IPS-15b (cell line): ENCODE measurements around the gene AGAP1.

Source experiments
- H3K27me3 ChIP-seq: one replicate; pipeline ENCODE4 v1.6.1; 2013; ENCODE audit warnings: low read length; ENCODE audit not compliant: control insufficient read depth, insufficient read depth
- H3K36me3 ChIP-seq: one replicate; pipeline ENCODE4 v1.6.1; 2013; ENCODE audit warnings: low read length; ENCODE audit not compliant: control insufficient read depth, insufficient read depth
- H3K4me1 ChIP-seq: one replicate; pipeline ENCODE4 v1.6.1; 2013; ENCODE audit warnings: mild to moderate bottlenecking, low read length; ENCODE audit not compliant: control insufficient read depth, insufficient read depth
- H3K4me3 ChIP-seq: one replicate; pipeline ENCODE4 v1.5.1; 2013; ENCODE audit warnings: low read depth, low read length
- H3K9ac ChIP-seq: one replicate; pipeline ENCODE4 v1.6.1; 2013; ENCODE audit warnings: low read depth, mild to moderate bottlenecking, low read length
- H3K9me3 ChIP-seq: one replicate; pipeline ENCODE4 v1.6.1; 2013; ENCODE audit warnings: mild to moderate bottlenecking, low read length; ENCODE audit not compliant: control insufficient read depth, insufficient read depth

AGAP1 gene

DNA sequence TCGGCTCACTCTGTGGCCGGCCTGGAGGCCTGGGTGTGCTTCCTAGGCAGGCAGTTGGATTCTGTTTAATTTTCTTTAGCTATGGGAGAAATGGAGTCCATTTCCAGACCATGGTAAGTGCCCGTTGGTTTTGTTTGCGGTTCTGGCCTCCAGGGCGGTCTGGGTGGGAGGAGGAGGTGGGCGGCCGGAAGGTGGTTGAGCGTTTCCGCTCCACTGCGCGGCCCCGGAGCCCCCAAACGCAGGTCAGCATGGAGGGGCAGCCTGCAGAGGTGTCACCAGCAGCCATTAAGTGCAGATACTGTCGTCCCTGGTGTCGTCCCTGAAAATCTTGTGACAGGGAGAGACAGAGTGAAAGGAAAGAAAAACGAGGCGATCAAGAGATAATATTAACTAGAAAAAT is 370.5 kb downstream of the AGAP1 start:
- H3K4me3 ChIP-seq: no peak overlapping the region

DNA sequence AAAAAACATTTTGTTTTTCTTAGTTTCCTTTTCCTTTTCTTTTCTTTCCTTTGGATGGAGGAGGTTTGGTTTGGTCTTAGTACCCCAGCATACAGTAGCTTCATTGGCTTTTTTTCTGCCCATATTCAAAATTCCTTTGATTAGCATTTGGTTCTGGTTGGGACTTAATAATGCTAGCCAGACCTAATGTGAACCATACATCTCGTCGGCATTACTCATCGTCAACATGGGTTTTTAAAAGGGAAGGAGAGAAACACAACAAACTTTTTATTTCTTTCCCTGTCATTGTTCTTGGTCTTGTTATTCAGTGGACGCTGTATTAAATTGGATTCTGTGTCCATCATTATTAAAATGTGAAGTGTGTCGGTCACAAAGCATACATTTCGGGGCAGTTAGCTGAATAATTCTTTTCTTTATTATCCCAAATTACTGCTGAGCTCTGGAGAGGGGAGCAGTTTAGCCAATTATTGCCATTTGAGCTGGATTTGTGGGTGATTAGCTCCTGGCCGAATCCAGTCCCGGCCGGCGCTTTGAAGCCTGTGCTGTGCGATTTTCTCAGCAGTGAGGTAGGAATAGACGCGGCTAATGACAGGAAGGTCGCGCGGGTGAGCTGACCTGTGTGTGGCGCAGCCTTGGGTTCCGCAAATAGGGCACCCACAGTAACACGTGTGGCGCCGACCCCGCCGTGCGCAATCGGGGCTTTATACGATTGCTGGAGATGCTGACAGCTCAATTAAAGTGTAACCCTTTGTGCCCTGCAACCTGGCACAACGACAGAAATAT is 371.1 kb downstream of the AGAP1 start:
- no peaks in the 10 kb centered on the region for H3K9me3 ChIP-seq
- no peak overlapping the region for H3K9ac ChIP-seq
- no peaks in the 10 kb centered on the region for H3K36me3 ChIP-seq
- no peak overlapping the region for H3K4me3 ChIP-seq
- H3K27me3 ChIP-seq: no peaks in the 10 kb centered on the region
- peaks cover 17% of the 10 kb centered on the region for H3K4me1 ChIP-seq

More for the DNA sequence above, 370.5 kb downstream of the AGAP1 start:
- Histone ChIP-seq H3K9me3 (no peaks in the 10 kb centered on the region), H3K27me3 (no peaks in the 10 kb centered on the region), H3K36me3 (no peaks in the 10 kb centered on the region), H3K4me1 (peaks cover 17% of the 10 kb centered on the region), H3K9ac (no peak overlapping the region)

DNA sequence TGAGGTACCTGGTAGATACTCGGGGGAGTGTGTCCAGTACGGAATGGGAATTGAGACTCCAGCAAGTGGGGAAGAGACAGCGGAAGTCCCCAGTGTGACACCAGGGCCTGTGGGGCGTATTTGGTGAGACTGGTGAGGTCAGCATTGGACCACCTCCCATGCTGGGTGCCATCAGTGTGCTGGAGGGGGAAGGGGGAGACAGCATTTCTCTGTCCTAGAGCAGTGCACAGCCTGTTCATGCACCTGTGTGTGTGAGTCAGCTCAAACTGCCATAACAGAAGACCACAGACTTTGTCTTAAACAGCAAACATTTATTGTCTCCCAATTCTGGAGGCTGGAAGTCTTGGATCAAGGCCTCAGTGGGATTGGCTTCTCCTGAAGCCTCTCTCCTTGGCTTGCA is 372.5 kb downstream of the AGAP1 start:
- H3K36me3 ChIP-seq: no peaks in the 10 kb centered on the region
- no peak overlapping the region for H3K4me3 ChIP-seq
- H3K27me3 ChIP-seq: no peaks in the 10 kb centered on the region
- H3K9ac ChIP-seq: no peak overlapping the region
- peaks cover 17% of the 10 kb centered on the region for H3K4me1 ChIP-seq
- H3K9me3 ChIP-seq: no peaks in the 10 kb centered on the region

DNA sequence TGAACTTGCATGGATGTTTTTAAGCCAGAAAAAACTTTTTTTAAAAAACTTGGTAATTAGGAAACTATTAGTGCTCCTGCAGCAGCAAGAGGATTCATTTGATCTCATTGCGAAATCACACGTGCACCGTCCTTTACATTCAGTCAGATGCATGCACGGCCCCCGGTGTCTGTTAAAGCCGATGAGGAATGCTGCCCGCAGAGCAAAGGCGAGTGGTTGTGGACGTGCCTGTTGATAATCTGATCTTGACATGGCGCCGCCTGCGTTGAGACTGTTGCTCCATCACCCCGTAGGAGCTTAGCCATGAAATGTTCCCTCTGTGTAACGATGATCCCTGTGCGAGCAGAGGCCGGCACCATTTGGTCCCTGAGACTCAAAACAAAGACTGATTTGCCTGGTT is 374.4 kb downstream of the AGAP1 start:
- Histone ChIP-seq H3K27me3 (no peaks in the 10 kb centered on the region), H3K9me3 (no peaks in the 10 kb centered on the region), H3K36me3 (no peaks in the 10 kb centered on the region), H3K4me1 (peaks cover 17% of the 10 kb centered on the region), H3K4me3 (no peak overlapping the region), H3K9ac (no peak overlapping the region)

- H3K9me3 ChIP-seq: no peaks in the 10 kb centered on the region
- H3K9ac ChIP-seq: no peak overlapping the region
- no peaks in the 10 kb centered on the region for H3K27me3 ChIP-seq
- no peak overlapping the region for H3K4me3 ChIP-seq
- H3K36me3 ChIP-seq: no peaks in the 10 kb centered on the region
- peaks cover 17% of the 10 kb centered on the region for H3K4me1 ChIP-seq
Measured at GRCh38 chr2:235868645-235869044, 374.8 kb downstream of the AGAP1 start.

- Histone ChIP-seq H3K4me3 (no peak overlapping the region), H3K9me3 (no peaks in the 10 kb centered on the region), H3K27me3 (no peaks in the 10 kb centered on the region), H3K4me1 (peaks cover 10% of the 10 kb centered on the region), H3K36me3 (no peaks in the 10 kb centered on the region), H3K9ac (no peak overlapping the region)
Measured at GRCh38 chr2:235870515-235870914, 376.7 kb downstream of the AGAP1 start.

DNA sequence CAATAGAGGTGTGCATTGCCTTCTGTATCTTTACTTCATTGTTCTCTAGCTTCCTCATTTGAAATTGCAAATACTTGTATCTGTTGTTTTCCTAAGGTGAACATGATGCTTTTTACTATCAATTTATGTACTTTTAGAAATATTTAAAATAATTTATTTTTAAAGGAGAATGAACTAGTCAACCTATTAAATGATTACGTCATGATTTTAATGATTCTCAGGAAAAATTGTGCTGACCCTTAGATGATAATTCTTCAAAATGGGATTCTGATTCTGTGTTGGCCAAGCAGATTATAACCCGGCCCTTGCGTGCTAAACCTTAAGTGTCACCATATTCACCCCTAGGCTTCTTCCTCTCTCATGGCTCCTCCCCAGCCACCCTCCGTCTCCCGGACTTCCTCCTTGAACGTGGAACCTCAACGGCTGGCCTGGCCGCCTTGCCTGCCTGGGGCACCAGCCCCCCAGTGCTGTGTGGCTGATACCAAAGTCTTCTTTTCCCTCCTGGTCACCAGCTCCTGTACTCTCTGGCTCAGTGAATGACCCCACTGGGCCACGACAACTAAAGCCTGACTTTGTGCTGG is 382.3 kb downstream of the AGAP1 start:
- no peak overlapping the region for H3K4me3 ChIP-seq
- no peaks in the 10 kb centered on the region for H3K27me3 ChIP-seq
- H3K9ac ChIP-seq: no peak overlapping the region
- no peaks in the 10 kb centered on the region for H3K9me3 ChIP-seq
- no peaks in the 10 kb centered on the region for H3K4me1 ChIP-seq
- no peaks in the 10 kb centered on the region for H3K36me3 ChIP-seq

GRCh38 chr2:235877275-235877802 is 383.5 kb downstream of the AGAP1 start:
- Histone ChIP-seq H3K4me3 (no peak overlapping the region), H3K27me3 (no peaks in the 10 kb centered on the region), H3K36me3 (no peaks in the 10 kb centered on the region), H3K9ac (no peak overlapping the region), H3K4me1 (no peaks in the 10 kb centered on the region), H3K9me3 (no peaks in the 10 kb centered on the region)

- Histone ChIP-seq H3K4me1 (no peaks in the 10 kb centered on the region), H3K9ac (no peak overlapping the region), H3K4me3 (no peak overlapping the region), H3K27me3 (no peaks in the 10 kb centered on the region), H3K36me3 (no peaks in the 10 kb centered on the region), H3K9me3 (no peaks in the 10 kb centered on the region)
Measured at GRCh38 chr2:235879116-235879515, 385.3 kb downstream of the AGAP1 start.

DNA sequence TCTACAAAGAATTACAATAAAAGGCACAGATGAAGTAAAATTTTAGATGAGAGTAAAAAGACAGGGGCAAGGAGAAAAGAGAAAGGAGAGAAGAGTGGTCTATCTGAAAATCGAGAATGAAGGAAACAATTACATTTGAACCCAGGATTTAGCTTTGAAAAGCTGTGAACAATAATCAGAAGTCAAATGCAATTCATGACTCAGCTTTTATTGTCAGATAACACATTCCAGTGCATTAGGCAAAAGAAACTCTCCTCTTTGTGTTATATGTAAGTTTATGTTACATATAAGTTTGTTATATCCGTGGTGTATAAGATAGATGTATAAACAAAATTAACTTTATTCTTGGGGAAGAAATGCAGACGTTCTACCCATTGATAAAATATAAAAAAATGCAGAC is 389.8 kb downstream of the AGAP1 start:
- Histone ChIP-seq H3K4me3 (no peak overlapping the region), H3K27me3 (no peaks in the 10 kb centered on the region), H3K9ac (no peak overlapping the region), H3K4me1 (no peaks in the 10 kb centered on the region), H3K36me3 (no peaks in the 10 kb centered on the region), H3K9me3 (no peaks in the 10 kb centered on the region)

GRCh38 chr2:235889302-235889630 is 395.4 kb downstream of the AGAP1 start:
- Histone ChIP-seq H3K27me3 (no peaks in the 10 kb centered on the region), H3K4me3 (no peak overlapping the region), H3K9me3 (no peaks in the 10 kb centered on the region), H3K36me3 (peaks cover 5% of the 10 kb centered on the region), H3K4me1 (no peaks in the 10 kb centered on the region), H3K9ac (no peak overlapping the region)

GRCh38 chr2:235893129-235893698 is 399.4 kb downstream of the AGAP1 start:
- Histone ChIP-seq H3K9ac (no peak overlapping the region), H3K36me3 (peaks cover 5% of the 10 kb centered on the region), H3K4me3 (no peak overlapping the region), H3K9me3 (no peaks in the 10 kb centered on the region), H3K27me3 (no peaks in the 10 kb centered on the region), H3K4me1 (no peaks in the 10 kb centered on the region)
